ENCODE measurements around the gene VKORC1L1.
"Not testable (repeated sequence)": the region's sequence is repeated elsewhere in the genome, so short reads cannot be mapped to it uniquely, and the experiment has no call there.

DNA sequence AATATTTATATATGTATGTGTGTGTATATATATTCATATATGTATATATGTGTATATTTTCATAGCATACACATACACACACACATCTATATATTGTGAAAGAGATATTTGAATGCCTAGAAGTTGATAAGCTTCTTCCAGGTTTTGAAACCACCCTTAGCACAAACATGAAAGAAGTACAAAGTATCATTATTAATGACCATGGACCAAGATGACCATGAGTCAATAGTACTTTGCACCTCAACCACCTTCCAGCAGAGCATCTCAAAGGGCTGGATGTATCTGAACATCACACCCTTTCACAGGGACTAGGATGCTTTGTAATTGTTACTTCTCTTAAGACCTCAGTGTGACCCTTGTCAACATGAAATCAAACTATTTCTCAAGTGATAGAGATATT, 29.3 kb upstream of the VKORC1L1 start:
- TF ChIP-seq, protein P1, sequence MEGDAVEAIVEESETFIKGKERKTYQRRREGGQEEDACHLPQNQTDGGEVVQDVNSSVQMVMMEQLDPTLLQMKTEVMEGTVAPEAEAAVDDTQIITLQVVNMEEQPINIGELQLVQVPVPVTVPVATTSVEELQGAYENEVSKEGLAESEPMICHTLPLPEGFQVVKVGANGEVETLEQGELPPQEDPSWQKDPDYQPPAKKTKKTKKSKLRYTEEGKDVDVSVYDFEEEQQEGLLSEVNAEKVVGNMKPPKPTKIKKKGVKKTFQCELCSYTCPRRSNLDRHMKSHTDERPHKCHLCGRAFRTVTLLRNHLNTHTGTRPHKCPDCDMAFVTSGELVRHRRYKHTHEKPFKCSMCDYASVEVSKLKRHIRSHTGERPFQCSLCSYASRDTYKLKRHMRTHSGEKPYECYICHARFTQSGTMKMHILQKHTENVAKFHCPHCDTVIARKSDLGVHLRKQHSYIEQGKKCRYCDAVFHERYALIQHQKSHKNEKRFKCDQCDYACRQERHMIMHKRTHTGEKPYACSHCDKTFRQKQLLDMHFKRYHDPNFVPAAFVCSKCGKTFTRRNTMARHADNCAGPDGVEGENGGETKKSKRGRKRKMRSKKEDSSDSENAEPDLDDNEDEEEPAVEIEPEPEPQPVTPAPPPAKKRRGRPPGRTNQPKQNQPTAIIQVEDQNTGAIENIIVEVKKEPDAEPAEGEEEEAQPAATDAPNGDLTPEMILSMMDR (IDR thresholded peaks at IDR 0.05), result not testable (repeated sequence)
- not testable (repeated sequence) for TF ChIP-seq POLR2A (IDR thresholded peaks at IDR 0.05)

Measured in adrenal gland (tissue), 5 donors.